Tibial nerve (tissue), 4 donors: Measurements from ENCODE around the gene COA8. TPM values are rescaled to one million over a fixed set of nuclear protein-coding genes. Genes with fewer than 3 reads are reported as not detected.
A peak's percentile ranks its signal among the peaks of the same experiment; 100 is the strongest.

Experiments
- DNase-seq, 2 donors: peaks; one replicate each; pipeline ENCODE4 v3.0.0-alpha.2; 2019; ENCODE audit warnings: low spot score in 2 of 2
- H3K27ac ChIP-seq, 4 donors: fragments of 200-600 bp; sonication (generic) in 3 of 4; one replicate each; pipeline ENCODE4 v1.5.1; 2017 to 2019; ENCODE audit warnings: mild to moderate bottlenecking in 1 of 4
- H3K27me3 ChIP-seq, 2 donors: fragments of 200-600 bp; sonication (generic) in 1 of 2; one replicate each; pipeline versions ENCODE4 v1.5.1 to v1.6.0; 2017 to 2019
- H3K36me3 ChIP-seq, 3 donors: fragments of 200-600 bp; sonication (generic); one replicate each; pipeline ENCODE4 v1.5.1; 2018 to 2019
- H3K4me1 ChIP-seq, 4 donors: fragments of 200-600 bp; sonication (generic) in 3 of 4; one replicate each; pipeline ENCODE4 v1.5.1; 2017 to 2019
- H3K4me3 ChIP-seq, 4 donors: fragments of 200-600 bp; sonication (generic) in 3 of 4; one replicate each; pipeline ENCODE4 v1.5.1; 2017 to 2019; ENCODE audit warnings: mild to moderate bottlenecking in 1 of 4, moderate library complexity in 1 of 4
- H3K9me3 ChIP-seq, 4 donors: fragments of 200-600 bp; sonication (generic) in 3 of 4; one replicate each; pipeline ENCODE4 v1.5.1; 2017 to 2019
- CTCF ChIP-seq, 5 experiments: fragments of 200-600 bp in 3 of 5; fragments of 450-650 bp in 2 of 5; sonication (generic) in 3 of 5; IDR thresholded peaks; one replicate each; pipeline ENCODE4 v1.5.1; 2016 to 2019; ENCODE audit warnings: antibody characterized with exemption in 5 of 5, mild to moderate bottlenecking in 3 of 5, moderate library complexity in 2 of 5
- EP300 ChIP-seq, 2 donors: sonication (generic); formaldehyde crosslinking; IDR thresholded peaks; one replicate each; pipeline ENCODE4 v1.6.1; 2017; ENCODE audit warnings: antibody characterized with exemption in 2 of 2, mild to moderate bottlenecking in 1 of 2
- POLR2A ChIP-seq, 2 donors: fragments of 450-650 bp; IDR thresholded peaks; one replicate each; pipeline ENCODE4 v1.6.1; 2017; ENCODE audit warnings: antibody characterized with exemption in 2 of 2, mild to moderate bottlenecking in 2 of 2, moderate library complexity in 2 of 2
- WGBS, 2 donors: methylation state at CpG; one replicate each; pipeline ENCODE4 v1.1.5; 2018; 5-methylcytosine and 5-hydroxymethylcytosine counted together
- total RNA-seq, 4 donors: library from RNA; depleted of rRNA; stranded (reverse); fragments of >200 nt; gene quantifications; one replicate each; pipeline ENCODE4 v1.1.0, GENCODE V29; 2016

Gene COA8
- total RNA-seq, 4 donors from 2014 or later = 7.2 to 31.6 (median 12.3) TPM

GRCh38 chr14:103625356-103626095 lies 62.8 kb downstream of the COA8 start:
- Histone ChIP-seq H3K4me1 (peaks cover 0 to 38% (median 21%) of the 10 kb centered on the region in 4 donors), H3K27me3 (no peaks in the 10 kb centered on the region), H3K4me3 (no peak overlapping the region), H3K27ac (peak overlapping the region in 3 of 4 donors; percentile 3 to 81 (median 66)), H3K9me3 (no peaks in the 10 kb centered on the region), H3K36me3 (no peaks in the 10 kb centered on the region)
- no peak for DNase-seq
- 65 to 68% methylated on average over 11 of the region's 11 CpGs for WGBS, 2 donors
- no peak for TF ChIP-seq EP300 (IDR thresholded peaks at IDR 0.05)
- no peak for TF ChIP-seq CTCF (IDR thresholded peaks at IDR 0.05)
- TF ChIP-seq POLR2A (IDR thresholded peaks at IDR 0.05) = no peak

GRCh38 chr14:103626146-103626850 lies 63.5 kb downstream of the COA8 start:
- H3K4me3 ChIP-seq = no peak overlapping the region
- no peaks in the 10 kb centered on the region for H3K36me3 ChIP-seq
- H3K4me1 ChIP-seq = peaks cover 0 to 45% (median 26%) of the 10 kb centered on the region in 4 donors

GRCh38 chr14:103627073-103628025 lies 64.6 kb downstream of the COA8 start:
- WGBS, 2 donors = 85 to 89% methylated on average over 16 of the region's 16 CpGs
- Histone ChIP-seq H3K4me3 (peak overlapping the region in 2 of 4 donors; percentile 83 to 95), H3K4me1 (peaks cover 0 to 56% (median 28%) of the 10 kb centered on the region in 4 donors), H3K36me3 (no peaks in the 10 kb centered on the region), H3K27ac (peak overlapping the region; percentile 96 to 99 (median 98)), H3K27me3 (no peaks in the 10 kb centered on the region), H3K9me3 (no peaks in the 10 kb centered on the region)
- DNase-seq = no peak
- no peak for TF ChIP-seq POLR2A (IDR thresholded peaks at IDR 0.05)
- TF ChIP-seq CTCF (IDR thresholded peaks at IDR 0.05) = no peak
- TF ChIP-seq EP300 (IDR thresholded peaks at IDR 0.05) = no peak

More at GRCh38 chr14:103626146-103626850, 63.5 kb downstream of the COA8 start:
- no peaks in the 10 kb centered on the region for H3K27me3 ChIP-seq
- WGBS, 2 donors = 80 to 85% methylated on average over 4 to 5 of the region's 5 CpGs
- no peak for DNase-seq
- no peaks in the 10 kb centered on the region for H3K9me3 ChIP-seq
- TF ChIP-seq POLR2A (IDR thresholded peaks at IDR 0.05) = no peak
- no peak for TF ChIP-seq CTCF (IDR thresholded peaks at IDR 0.05)
- no peak for TF ChIP-seq EP300 (IDR thresholded peaks at IDR 0.05)
- H3K27ac ChIP-seq = peak overlapping the region in 2 of 4 donors; percentile 81 to 99

- TF ChIP-seq CTCF (IDR thresholded peaks at IDR 0.05) = no peak
- TF ChIP-seq EP300 (IDR thresholded peaks at IDR 0.05) = peak in 1 of 2 donors; percentile 76
- peak; percentile 25 to 40 for TF ChIP-seq POLR2A (IDR thresholded peaks at IDR 0.05)
- peak; percentile 49 to 51 for DNase-seq
- peak overlapping the region; percentile 96 to 99 (median 98) for H3K27ac ChIP-seq
- WGBS, 2 donors = 2% methylated on average over 16 to 17 of the region's 31 CpGs
- H3K4me1 ChIP-seq = peaks cover 0 to 65% (median 29%) of the 10 kb centered on the region in 4 donors
- peak overlapping the region; percentile 83 to 95 (median 88) for H3K4me3 ChIP-seq
- H3K9me3 ChIP-seq = no peaks in the 10 kb centered on the region
- peaks cover 0 to 6% (median 0%) of the 10 kb centered on the region in 3 donors for H3K36me3 ChIP-seq
- H3K27me3 ChIP-seq = no peaks in the 10 kb centered on the region
These were observed 65.5 kb downstream of the COA8 start for GRCh38 chr14:103628221-103628683.
